GM19238 (cell line): ENCODE data around the gene PRPF6.

Experiments
- DNase-seq: peaks from one replicate; pipeline ENCODE4 v3.0.0; 2011; ENCODE audit warnings: low spot score; ENCODE audit not compliant: insufficient read length

The PRPF6 gene

GRCh38 chr20:64074184-64074789 lies 93.4 kb downstream of the PRPF6 start:
- DNase-seq, result no peak

- no peak for DNase-seq
Observed at GRCh38 chr20:64074963-64075362, 94.0 kb downstream of the PRPF6 start.

GRCh38 chr20:64075556-64075955 lies 94.6 kb downstream of the PRPF6 start:
- DNase-seq, result no peak

- no peak for DNase-seq
Observed at GRCh38 chr20:64076061-64076997, 95.4 kb downstream of the PRPF6 start.

GRCh38 chr20:64077094-64077493 lies 96.2 kb downstream of the PRPF6 start:
- DNase-seq, result no peak

- DNase-seq, result no peak
Observed at GRCh38 chr20:64077541-64077875, 96.6 kb downstream of the PRPF6 start.

- no peak for DNase-seq
Observed at GRCh38 chr20:64077876-64078551, 97.1 kb downstream of the PRPF6 start.

- no peak for DNase-seq
Observed at GRCh38 chr20:64078934-64079272, 98.0 kb downstream of the PRPF6 start.

- peak; percentile 87 for DNase-seq
Observed at GRCh38 chr20:64079273-64080012, 98.5 kb downstream of the PRPF6 start, which contains the start of gene RGS19. Gene RGS19, minus strand, starts transcription at chr20:64079518. Its CDS starts 2,632 bp downstream, at chr20:64076886.

- no peak for DNase-seq
Observed at GRCh38 chr20:64080013-64080812, 99.3 kb downstream of the PRPF6 start, which contains the start of gene OPRL1. Gene OPRL1, plus strand, starts transcription at chr20:64080082. Its CDS starts 12,639 bp downstream, at chr20:64092721.

GRCh38 chr20:64080813-64081623 lies 100.1 kb downstream of the PRPF6 start:
- DNase-seq, result no peak

GRCh38 chr20:64081624-64081964 lies 100.7 kb downstream of the PRPF6 start:
- no peak for DNase-seq

GRCh38 chr20:64082126-64082731 lies 101.3 kb downstream of the PRPF6 start:
- DNase-seq, result no peak
